OCI-LY1 (cell line): Measurements from ENCODE around the gene CWC22.

Experiments used
- H2AFZ ChIP-seq: fragments of 200-600 bp; sonication (generic), shearing (Covaris generic); 2 replicates; pipeline ENCODE4 v1.6.0; 2014; ENCODE audit warnings: antibody characterized with exemption, mild to moderate bottlenecking, low read length
- H3F3A ChIP-seq: fragments of 200-600 bp; sonication (generic), shearing (Covaris generic); 2 replicates; pipeline ENCODE4 v1.6.0; 2014; ENCODE audit warnings: mild to moderate bottlenecking, antibody characterized with exemption, low read length, moderate library complexity; ENCODE audit not compliant: insufficient read depth
- H3K27ac ChIP-seq: fragments of 200-600 bp; sonication (generic); 2 replicates; pipeline ENCODE4 v1.5.1; 2014; ENCODE audit warnings: low read length, mixed run types, mild to moderate bottlenecking, low read depth; ENCODE audit not compliant: poor library complexity, severe bottlenecking
- H3K27me3 ChIP-seq: fragments of 200-600 bp; sonication (generic); 2 replicates; pipeline ENCODE4 v1.6.0; 2014; ENCODE audit warnings: antibody characterized with exemption, mild to moderate bottlenecking, low read length, moderate library complexity; ENCODE audit not compliant: insufficient read depth
- H3K36me3 ChIP-seq: fragments of 200-600 bp; sonication (generic); 2 replicates; pipeline ENCODE4 v1.6.1; 2014; ENCODE audit warnings: mild to moderate bottlenecking, antibody characterized with exemption, low read length, moderate library complexity, mixed read lengths; ENCODE audit not compliant: insufficient read depth
- H3K4me1 ChIP-seq: fragments of 200-600 bp; sonication (generic); 2 replicates; pipeline ENCODE4 v1.5.1; 2014; ENCODE audit warnings: mild to moderate bottlenecking, low read length, moderate library complexity; ENCODE audit not compliant: insufficient read depth, severe bottlenecking
- H3K4me2 ChIP-seq: fragments of 200-600 bp; sonication (generic), shearing (Covaris generic); 2 replicates; pipeline ENCODE4 v1.6.1; 2014; ENCODE audit warnings: low read length
- H3K4me3 ChIP-seq: fragments of 200-600 bp; sonication (generic); 2 replicates; pipeline ENCODE4 v1.5.1; 2014; ENCODE audit warnings: low read length, low read depth, mild to moderate bottlenecking, mixed read lengths; ENCODE audit not compliant: poor library complexity, severe bottlenecking
- H3K79me2 ChIP-seq: fragments of 200-600 bp; shearing (Covaris generic); 2 replicates; pipeline ENCODE4 v1.6.1; 2016; ENCODE audit warnings: mixed run types, low read length, mixed read lengths; ENCODE audit not compliant: insufficient read depth
- H3K9ac ChIP-seq: fragments of 200-600 bp; sonication (generic), shearing (Covaris generic); 2 replicates; pipeline ENCODE4 v1.6.1; 2014; ENCODE audit warnings: mild to moderate bottlenecking, low read length, mixed read lengths
- H3K9me2 ChIP-seq: fragments of 200-600 bp; sonication (generic), shearing (Covaris generic); 2 replicates; pipeline ENCODE4 v1.6.1; 2014; ENCODE audit warnings: low read depth, mild to moderate bottlenecking, low read length, mixed read lengths
- H3K9me3 ChIP-seq: fragments of 200-600 bp; shearing (Covaris generic); 2 replicates; pipeline ENCODE4 v1.6.1; 2014; ENCODE audit warnings: low read length, mixed read lengths
- H4K20me1 ChIP-seq: fragments of 200-600 bp; sonication (generic), shearing (Covaris generic); 2 replicates; pipeline ENCODE4 v1.6.0; 2016; ENCODE audit warnings: mild to moderate bottlenecking, low read length; ENCODE audit not compliant: insufficient read depth
- EZH2 ChIP-seq: fragments of 200-600 bp; sonication (generic), shearing (Covaris generic); IDR thresholded peaks from 2 replicates; pipeline ENCODE4 v1.8.0; 2017; ENCODE audit warnings: borderline replicate concordance, mixed run types, mild to moderate bottlenecking, antibody characterized with exemption, low read length, moderate library complexity, mixed read lengths
- TF ChIP-seq, protein P1 (sequence below): fragments of 200-600 bp; sonication (generic), shearing (Covaris generic); IDR thresholded peaks from 2 replicates; pipeline ENCODE4 v1.5.1; 2017; ENCODE audit warnings: mild to moderate bottlenecking, antibody characterized with exemption, low read length, moderate library complexity, mixed read lengths

The CWC22 gene

DNA sequence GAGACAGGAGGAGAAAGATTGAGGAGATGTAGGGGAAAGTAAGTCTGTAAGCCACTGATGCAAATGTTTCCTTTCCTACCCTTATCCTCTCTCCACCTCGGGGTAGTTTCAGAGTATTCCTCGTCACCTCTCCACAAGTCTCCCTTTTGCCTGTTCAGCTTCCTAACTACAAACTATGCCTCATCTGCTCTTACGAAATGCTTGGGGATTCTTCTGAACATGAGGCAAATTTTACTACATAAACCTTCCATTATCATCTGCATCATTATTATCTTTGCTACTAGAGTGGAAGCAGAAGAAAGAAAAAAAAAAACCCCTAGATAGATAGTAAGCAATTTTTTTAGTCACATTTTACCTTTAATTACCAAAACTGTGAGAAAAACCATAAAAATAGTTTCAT lies 43.1 kb upstream of the CWC22 start:
- Histone ChIP-seq H3K27me3 (no peaks in the 10 kb centered on the region), H3K4me3 (no peak overlapping the region), H3K27ac (no peak overlapping the region), H4K20me1 (no peaks in the 10 kb centered on the region), H3K4me1 (no peaks in the 10 kb centered on the region), H3F3A (no peaks in the 10 kb centered on the region), H3K36me3 (no peaks in the 10 kb centered on the region), H2AFZ (no peak overlapping the region), H3K79me2 (no peaks in the 10 kb centered on the region), H3K9me2 (no peaks in the 10 kb centered on the region), H3K4me2 (no peak overlapping the region), H3K9ac (no peak overlapping the region), H3K9me3 (no peaks in the 10 kb centered on the region)
- TF ChIP-seq EZH2 = no peak

DNA sequence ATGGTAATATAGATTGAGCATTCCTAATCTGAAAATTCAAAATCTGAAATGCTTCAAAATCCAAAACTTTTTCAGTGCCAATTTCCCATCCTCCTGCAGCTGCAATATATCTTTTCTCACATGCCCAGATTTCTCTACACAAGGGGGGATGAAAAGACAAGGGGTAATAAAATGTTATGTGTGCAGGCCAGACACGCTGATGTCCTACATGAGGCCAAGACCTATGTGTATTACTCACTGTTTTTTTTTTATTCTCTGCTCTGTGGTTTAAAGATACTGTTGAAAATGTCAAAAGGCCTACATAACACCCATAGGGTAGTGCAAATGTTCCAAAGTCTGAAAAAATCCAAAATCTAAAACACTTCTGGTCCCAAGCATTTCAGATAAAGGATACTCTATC lies 41.2 kb upstream of the CWC22 start:
- Histone ChIP-seq H3F3A (no peaks in the 10 kb centered on the region), H3K4me3 (no peak overlapping the region), H3K9me2 (no peaks in the 10 kb centered on the region), H3K27ac (no peak overlapping the region), H2AFZ (no peak overlapping the region), H3K4me2 (no peak overlapping the region), H4K20me1 (no peaks in the 10 kb centered on the region), H3K9me3 (no peaks in the 10 kb centered on the region), H3K79me2 (no peaks in the 10 kb centered on the region), H3K9ac (no peak overlapping the region), H3K27me3 (no peaks in the 10 kb centered on the region), H3K36me3 (no peaks in the 10 kb centered on the region), H3K4me1 (no peaks in the 10 kb centered on the region)
- no peak for TF ChIP-seq EZH2
- TF ChIP-seq, protein P1, sequence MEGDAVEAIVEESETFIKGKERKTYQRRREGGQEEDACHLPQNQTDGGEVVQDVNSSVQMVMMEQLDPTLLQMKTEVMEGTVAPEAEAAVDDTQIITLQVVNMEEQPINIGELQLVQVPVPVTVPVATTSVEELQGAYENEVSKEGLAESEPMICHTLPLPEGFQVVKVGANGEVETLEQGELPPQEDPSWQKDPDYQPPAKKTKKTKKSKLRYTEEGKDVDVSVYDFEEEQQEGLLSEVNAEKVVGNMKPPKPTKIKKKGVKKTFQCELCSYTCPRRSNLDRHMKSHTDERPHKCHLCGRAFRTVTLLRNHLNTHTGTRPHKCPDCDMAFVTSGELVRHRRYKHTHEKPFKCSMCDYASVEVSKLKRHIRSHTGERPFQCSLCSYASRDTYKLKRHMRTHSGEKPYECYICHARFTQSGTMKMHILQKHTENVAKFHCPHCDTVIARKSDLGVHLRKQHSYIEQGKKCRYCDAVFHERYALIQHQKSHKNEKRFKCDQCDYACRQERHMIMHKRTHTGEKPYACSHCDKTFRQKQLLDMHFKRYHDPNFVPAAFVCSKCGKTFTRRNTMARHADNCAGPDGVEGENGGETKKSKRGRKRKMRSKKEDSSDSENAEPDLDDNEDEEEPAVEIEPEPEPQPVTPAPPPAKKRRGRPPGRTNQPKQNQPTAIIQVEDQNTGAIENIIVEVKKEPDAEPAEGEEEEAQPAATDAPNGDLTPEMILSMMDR = no peak

DNA sequence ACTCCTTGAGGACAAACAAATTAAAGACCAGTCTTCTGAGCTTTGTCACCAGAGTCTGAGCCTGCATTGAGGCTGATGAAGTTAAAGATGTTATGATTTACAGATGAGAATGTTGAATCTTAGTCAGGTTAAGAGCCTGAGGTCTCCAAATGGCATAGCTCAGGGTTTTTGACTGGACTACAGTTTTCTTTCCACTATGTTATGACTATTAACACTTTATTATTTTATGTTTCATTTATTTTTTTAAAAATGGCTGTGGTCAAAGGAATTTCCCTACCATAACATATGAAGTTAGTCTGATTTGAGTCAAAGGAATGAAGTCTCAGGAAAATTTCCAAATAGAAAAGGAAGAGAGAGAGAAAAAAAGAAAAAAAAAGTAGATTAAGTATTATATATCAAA lies 39.7 kb upstream of the CWC22 start:
- Histone ChIP-seq H3K4me1 (no peaks in the 10 kb centered on the region), H4K20me1 (no peaks in the 10 kb centered on the region), H3K79me2 (no peaks in the 10 kb centered on the region), H3K9me3 (no peaks in the 10 kb centered on the region), H3K4me3 (no peak overlapping the region), H3F3A (no peaks in the 10 kb centered on the region), H3K4me2 (no peak overlapping the region), H3K9ac (no peak overlapping the region), H2AFZ (no peak overlapping the region), H3K27ac (no peak overlapping the region), H3K9me2 (no peaks in the 10 kb centered on the region), H3K36me3 (no peaks in the 10 kb centered on the region), H3K27me3 (no peaks in the 10 kb centered on the region)
- no peak for TF ChIP-seq EZH2
- TF ChIP-seq, protein P1 = no peak

DNA sequence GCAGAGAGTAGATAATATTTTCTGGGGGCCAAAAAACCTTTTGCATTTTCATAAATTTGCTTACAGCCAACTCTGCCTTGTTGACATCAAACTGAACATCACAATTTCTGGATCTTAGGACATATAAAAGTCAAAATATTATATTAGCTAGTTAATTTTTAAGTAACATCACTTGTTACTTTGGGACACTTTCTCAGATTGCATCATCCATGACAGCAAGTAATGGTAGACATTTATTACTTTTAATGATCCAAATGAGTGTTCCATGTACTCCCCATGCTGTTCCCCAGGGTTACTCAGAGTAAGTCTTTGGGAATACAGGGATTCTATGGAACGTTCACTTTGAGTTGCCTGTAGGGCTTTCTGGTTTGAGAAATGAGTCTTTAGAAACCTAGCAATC lies 39.1 kb upstream of the CWC22 start:
- Histone ChIP-seq H3K27ac (no peak overlapping the region), H3K36me3 (no peaks in the 10 kb centered on the region), H2AFZ (no peak overlapping the region), H3K4me1 (no peaks in the 10 kb centered on the region), H3F3A (no peaks in the 10 kb centered on the region), H3K4me3 (no peak overlapping the region), H3K9ac (no peak overlapping the region), H3K4me2 (no peak overlapping the region), H4K20me1 (no peaks in the 10 kb centered on the region), H3K9me2 (no peaks in the 10 kb centered on the region), H3K79me2 (no peaks in the 10 kb centered on the region), H3K9me3 (no peaks in the 10 kb centered on the region), H3K27me3 (no peaks in the 10 kb centered on the region)
- TF ChIP-seq, protein P1 = no peak
- TF ChIP-seq EZH2 = no peak
